ENCODE measurements around the gene CLDN11. TPM values are rescaled to one million over a fixed set of nuclear protein-coding genes. Genes with fewer than 3 reads are reported as not detected.

The CLDN11 gene
- total RNA-seq, 1 donor, result 411 TPM

GRCh38 chr3:170417090-170417489, 1.6 kb upstream of the CLDN11 start:
- no peak for TF ChIP-seq CTCF (IDR thresholded peaks at IDR 0.05; ENCODE audit: insufficient read depth, low read depth, low read length)
- no peak overlapping the region for H3K4me3 ChIP-seq (ENCODE audit: low read depth, low read length)
- no peak for DNase-seq (ENCODE audit: low read depth)

GRCh38 chr3:170419557-170420087, 954 bp downstream of the CLDN11 start:
- peak; percentile 46 for DNase-seq (ENCODE audit: low read depth)
- TF ChIP-seq CTCF (IDR thresholded peaks at IDR 0.05; ENCODE audit: insufficient read depth, low read depth, low read length), result no peak
- H3K4me3 ChIP-seq (ENCODE audit: low read depth, low read length), result peak overlapping the region; percentile 76

DNA sequence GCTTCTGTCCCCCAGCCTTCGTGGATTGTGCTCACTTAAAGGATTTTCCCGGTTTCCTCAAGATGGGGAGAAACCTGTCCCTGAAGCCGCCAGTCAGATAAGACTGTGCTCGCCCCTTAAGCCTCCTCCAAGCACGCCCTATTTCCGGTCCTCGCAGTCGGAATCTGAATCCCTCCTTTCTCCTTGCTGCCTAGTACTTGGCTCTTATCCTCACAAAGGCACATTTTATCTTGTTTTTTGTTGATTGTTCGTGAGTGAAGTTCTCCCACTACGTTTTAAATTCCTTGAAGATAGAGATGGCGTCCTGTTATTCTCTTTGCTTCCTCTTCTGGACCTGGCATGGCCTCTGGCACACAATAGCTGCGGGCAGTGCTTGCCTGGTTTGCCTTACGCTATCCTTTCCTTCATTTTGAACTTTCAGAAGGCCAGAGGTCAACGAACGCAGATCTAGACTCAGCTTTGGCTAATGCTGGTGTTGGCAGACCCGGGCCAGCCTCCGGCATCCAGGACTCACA, 1.7 kb downstream of the CLDN11 start:
- DNase-seq (ENCODE audit: low read depth), result peak; percentile 48
- TF ChIP-seq CTCF (IDR thresholded peaks at IDR 0.05; ENCODE audit: insufficient read depth, low read depth, low read length), result no peak

DNA sequence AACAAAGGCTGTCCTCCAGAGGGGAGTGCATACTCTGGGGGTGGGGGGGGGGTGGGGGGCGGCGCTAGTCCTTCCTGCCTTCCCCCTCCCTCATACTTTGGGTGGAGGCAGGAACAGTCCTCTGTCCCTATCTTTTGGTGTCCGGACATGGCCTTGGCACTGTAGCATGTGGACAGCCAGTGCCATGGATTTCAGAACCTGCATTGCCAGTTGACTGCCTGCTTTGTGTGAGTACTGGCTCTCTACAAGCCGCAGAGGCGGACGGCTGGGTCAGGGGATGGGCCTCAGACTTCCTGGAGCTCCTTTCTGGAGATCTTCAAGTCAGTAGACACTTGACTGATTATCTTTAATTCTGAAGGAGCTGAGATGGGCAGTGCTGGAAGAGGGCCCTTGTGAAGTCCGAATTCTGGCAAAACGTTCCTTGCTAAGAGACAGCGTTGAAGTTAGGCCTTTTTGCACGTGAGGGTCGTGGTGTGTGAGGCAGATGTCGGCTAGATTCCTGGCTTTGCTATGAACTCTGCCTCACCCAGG, 2.5 kb downstream of the CLDN11 start:
- no peak for TF ChIP-seq CTCF (IDR thresholded peaks at IDR 0.05; ENCODE audit: insufficient read depth, low read depth, low read length)
- peak overlapping the region; percentile 76 for H3K4me3 ChIP-seq (ENCODE audit: low read depth, low read length)
- peak; percentile 51 for DNase-seq (ENCODE audit: low read depth)

More for the DNA sequence above, 1.7 kb downstream of the CLDN11 start:
- peak overlapping the region; percentile 76 for H3K4me3 ChIP-seq (ENCODE audit: low read depth, low read length)

DNA sequence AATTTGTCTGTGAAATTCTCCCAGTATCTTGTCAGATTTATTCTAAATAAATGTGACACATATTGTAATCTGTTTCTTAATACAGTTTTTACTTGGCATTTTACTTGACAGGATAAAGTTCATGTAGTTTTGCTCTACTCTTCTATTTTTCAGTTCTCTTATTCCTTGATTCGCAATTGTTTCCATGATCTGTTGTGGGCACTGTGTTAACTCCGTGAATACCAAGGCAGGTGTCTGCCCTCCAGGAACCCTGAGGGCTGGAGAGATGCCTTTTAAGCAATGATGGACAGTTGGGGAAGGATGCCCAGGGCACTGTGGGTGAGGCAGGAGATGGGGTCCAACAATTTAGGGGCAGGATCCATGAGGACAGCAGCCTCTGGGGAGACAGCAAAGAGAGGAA, 3.1 kb downstream of the CLDN11 start:
- TF ChIP-seq CTCF (IDR thresholded peaks at IDR 0.05; ENCODE audit: insufficient read depth, low read depth, low read length), result no peak
- no peak for DNase-seq (ENCODE audit: low read depth)
- H3K4me3 ChIP-seq (ENCODE audit: low read depth, low read length), result peak overlapping the region; percentile 76

DNA sequence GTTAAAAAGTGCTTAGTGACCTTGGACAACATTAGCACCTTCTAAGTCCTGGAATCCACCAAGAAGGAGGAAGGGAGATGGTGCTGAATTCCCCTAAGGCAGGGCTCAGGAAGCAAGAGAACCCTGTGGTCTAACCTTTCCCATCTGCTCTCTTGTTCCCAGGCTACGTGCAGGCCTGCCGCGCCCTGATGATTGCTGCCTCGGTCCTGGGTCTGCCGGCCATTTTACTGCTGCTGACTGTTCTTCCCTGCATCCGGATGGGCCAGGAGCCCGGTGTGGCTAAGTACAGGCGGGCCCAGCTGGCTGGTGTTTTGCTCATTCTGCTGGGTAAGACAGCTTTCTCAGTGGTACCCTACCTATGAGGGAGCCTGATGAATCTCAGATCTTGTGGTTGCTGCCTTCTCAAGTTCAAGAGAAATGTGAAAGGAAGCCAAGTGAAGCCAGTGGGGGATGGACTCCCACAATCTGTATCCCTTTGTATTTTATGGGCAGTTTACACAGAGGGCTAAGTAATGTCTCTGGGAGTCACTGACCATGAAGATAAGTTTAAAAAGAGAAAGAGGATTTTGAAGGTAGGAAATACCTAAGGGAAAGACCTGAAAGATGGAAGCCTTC, 4.4 kb downstream of the CLDN11 start:
- no peak for TF ChIP-seq CTCF (IDR thresholded peaks at IDR 0.05; ENCODE audit: insufficient read depth, low read depth, low read length)
- DNase-seq (ENCODE audit: low read depth), result no peak
- H3K4me3 ChIP-seq (ENCODE audit: low read depth, low read length), result no peak overlapping the region

Data from fibroblast of villous mesenchyme (primary cell).